Measurements from ENCODE around the gene TXNDC5. TPM values are rescaled to one million over a fixed set of nuclear protein-coding genes. Genes with fewer than 3 reads are reported as not detected.
A peak's percentile ranks its signal among the peaks of the same experiment; 100 is the strongest.

Gene TXNDC5
- total RNA-seq, 1 experiment from 2014 or later: 177 TPM

- in situ Hi-C loops (cut with HindIII; ENCODE audit: low pct_unique_long_range_greater_than_20kb, low sequenced_read_pairs): no loop called here
- peak; percentile 24; the same call in 1 of the 2 replicates for ATAC-seq
- no peak for TF ChIP-seq SIN3A (IDR thresholded peaks at IDR 0.05; ENCODE audit: borderline replicate concordance, insufficient read depth, low read depth, low read length)
- no peak for TF ChIP-seq REST (IDR thresholded peaks at IDR 0.05; ENCODE audit: insufficient read depth in 1 of 2, low read depth in 2 of 2, low read length in 1 of 2)
- TF ChIP-seq TCF7L2 (IDR thresholded peaks at IDR 0.05; ENCODE audit: low read depth, low read length): no peak
- POLR2A ChIA-PET: interaction anchor here (0.9 kb wide), 1 partner anchor 593 kb away, joined by 6 read pairs; no protein-coding TSS in a partner anchor
- Histone ChIP-seq H3K9me3 (ENCODE audit: control insufficient read depth, insufficient read depth, low read depth, low read length) (no peaks in the 10 kb centered on the region), H3K4me1 (ENCODE audit: control insufficient read depth, insufficient read depth, low read length) (no peaks in the 10 kb centered on the region), H3K27ac (ENCODE audit: low read length) (no peak overlapping the region), H3K36me3 (ENCODE audit: control insufficient read depth, insufficient read depth, low read length) (peaks cover 13% of the 10 kb centered on the region), H3K4me3 (ENCODE audit: low read depth in 2 of 2, low read length in 2 of 2) (no peak overlapping the region), H3K27me3 (ENCODE audit: control insufficient read depth, insufficient read depth, low read length) (no peaks in the 10 kb centered on the region)
- intact Hi-C loops (cut with micrococcal nuclease; ENCODE audit: unreplicated experiment): loop anchor here (10.0 kb wide), 1 partner anchor 154 kb away; the partner anchor contains the start of gene BMP6
- CTCF ChIA-PET: no interaction called here
- no TSS peak for BruUV-seq (replicated peaks)
- no peak for DNase-seq (ENCODE audit: low read depth, low spot score)
Measured at GRCh38 chr6:7878401-7878964, 32.1 kb downstream of the TXNDC5 start.

GRCh38 chr6:7868926-7869325 is 41.7 kb downstream of the TXNDC5 start:
- Histone ChIP-seq H3K4me3 (ENCODE audit: low read depth in 2 of 2, low read length in 2 of 2) (no peak overlapping the region), H3K9me3 (ENCODE audit: control insufficient read depth, insufficient read depth, low read depth, low read length) (no peaks in the 10 kb centered on the region), H3K36me3 (ENCODE audit: control insufficient read depth, insufficient read depth, low read length) (no peaks in the 10 kb centered on the region), H3K4me1 (ENCODE audit: control insufficient read depth, insufficient read depth, low read length) (no peaks in the 10 kb centered on the region), H3K27me3 (ENCODE audit: control insufficient read depth, insufficient read depth, low read length) (no peaks in the 10 kb centered on the region), H3K27ac (ENCODE audit: low read length) (no peak overlapping the region)
- DNase-seq (ENCODE audit: low read depth, low spot score): no peak
- intact Hi-C loops (cut with micrococcal nuclease; ENCODE audit: unreplicated experiment) (no loop called here), in situ Hi-C loops (cut with HindIII; ENCODE audit: low pct_unique_long_range_greater_than_20kb, low sequenced_read_pairs) (no loop called here)
- TF ChIP-seq SIN3A (IDR thresholded peaks at IDR 0.05; ENCODE audit: borderline replicate concordance, insufficient read depth, low read depth, low read length) (no peak), TCF7L2 (IDR thresholded peaks at IDR 0.05; ENCODE audit: low read depth, low read length) (no peak), REST (IDR thresholded peaks at IDR 0.05; ENCODE audit: insufficient read depth in 1 of 2, low read depth in 2 of 2, low read length in 1 of 2) (no peak), CTCF (IDR thresholded peaks at IDR 0.05) (no peak), POLR2AphosphoS5 (IDR thresholded peaks at IDR 0.05; ENCODE audit: low read depth, low read length) (no peak)
- ATAC-seq: no peak
- ChIA-PET CTCF (no interaction called here), POLR2A (no interaction called here)
- BruUV-seq (replicated peaks): no TSS peak
